Naive B cell (primary cell): ENCODE measurements around the gene PEAR1. TPM values are rescaled to one million over a fixed set of nuclear protein-coding genes. Genes with fewer than 3 reads are reported as not detected.
A peak's percentile ranks its signal among the peaks of the same experiment; 100 is the strongest.

Source experiments
- ATAC-seq, 2 donors: fragments of 150-1000 bp; cut with Tn5 transposase; 2 replicates each; pipeline ENCODE4 v1.10.0; 2021; ENCODE audit warnings: low read depth in 2 of 2, mild to moderate bottlenecking in 2 of 2, moderate library complexity in 2 of 2
- DNase-seq: peaks from one replicate; pipeline ENCODE4 v3.0.0; 2022
- H3K27ac Mint-ChIP-seq, 6 donors: one replicate each; pipeline ENCODE4 v1.8.0; 2020 to 2022; ENCODE audit warnings: mild to moderate bottlenecking in 6 of 6, mixed read lengths in 6 of 6, moderate library complexity in 5 of 6, inconsistent platforms in 2 of 6
- H3K27me3 Mint-ChIP-seq, 3 donors: one replicate each; pipeline ENCODE4 v1.8.0; 2021 to 2022; ENCODE audit warnings: mixed read lengths in 3 of 3, mild to moderate bottlenecking in 1 of 3
- H3K36me3 Mint-ChIP-seq, 2 donors: one replicate each; pipeline ENCODE4 v1.8.0; 2020 to 2022; ENCODE audit warnings: mixed read lengths in 2 of 2, inconsistent platforms in 1 of 2, mild to moderate bottlenecking in 1 of 2
- H3K4me1 Mint-ChIP-seq, 3 donors: one replicate each; pipeline ENCODE4 v1.8.0; 2020 to 2022; ENCODE audit warnings: mixed read lengths in 3 of 3, inconsistent platforms in 1 of 3, mild to moderate bottlenecking in 1 of 3, moderate library complexity in 1 of 3
- H3K4me3 Mint-ChIP-seq, 8 donors: one replicate each; pipeline ENCODE4 v1.8.0; 2020 to 2022; ENCODE audit warnings: mild to moderate bottlenecking in 8 of 8, mixed read lengths in 8 of 8, moderate library complexity in 8 of 8, inconsistent platforms in 2 of 8
- H3K9me3 Mint-ChIP-seq, 7 donors: one replicate each; pipeline ENCODE4 v1.8.0; 2020 to 2022; ENCODE audit warnings: mixed read lengths in 7 of 7, mild to moderate bottlenecking in 5 of 7, inconsistent platforms in 2 of 7, moderate library complexity in 1 of 7
- polyA plus RNA-seq, 6 donors: library from polyadenylated mRNA; unstranded; fragments of 300-500 nt; fragmentation: Illumina TruSeq; gene quantifications; one replicate each; pipeline ENCODE4 v1.2.3, GENCODE V29; 2021; ENCODE audit warnings: low read depth in 6 of 6

Gene PEAR1
- polyA plus RNA-seq, 6 donors from 2014 or later = 0.11 to 0.85 (median 0.27) TPM; not detected in 3

GRCh38 chr1:156912310-156912709, 18.8 kb downstream of the PEAR1 start:
- H3K9me3 Mint-ChIP-seq = peaks cover 0 to 3% (median 0%) of the 10 kb centered on the region in 7 donors
- H3K36me3 Mint-ChIP-seq = no peaks in the 10 kb centered on the region
- peaks cover 20 to 57% (median 50%) of the 10 kb centered on the region in 3 donors for H3K27me3 Mint-ChIP-seq
- H3K4me1 Mint-ChIP-seq = peaks cover 0 to 5% (median 0%) of the 10 kb centered on the region in 3 donors
- ATAC-seq (no peak), DNase-seq (no peak)
- H3K27ac Mint-ChIP-seq = no peak overlapping the region
- H3K4me3 Mint-ChIP-seq = no peak overlapping the region

DNA sequence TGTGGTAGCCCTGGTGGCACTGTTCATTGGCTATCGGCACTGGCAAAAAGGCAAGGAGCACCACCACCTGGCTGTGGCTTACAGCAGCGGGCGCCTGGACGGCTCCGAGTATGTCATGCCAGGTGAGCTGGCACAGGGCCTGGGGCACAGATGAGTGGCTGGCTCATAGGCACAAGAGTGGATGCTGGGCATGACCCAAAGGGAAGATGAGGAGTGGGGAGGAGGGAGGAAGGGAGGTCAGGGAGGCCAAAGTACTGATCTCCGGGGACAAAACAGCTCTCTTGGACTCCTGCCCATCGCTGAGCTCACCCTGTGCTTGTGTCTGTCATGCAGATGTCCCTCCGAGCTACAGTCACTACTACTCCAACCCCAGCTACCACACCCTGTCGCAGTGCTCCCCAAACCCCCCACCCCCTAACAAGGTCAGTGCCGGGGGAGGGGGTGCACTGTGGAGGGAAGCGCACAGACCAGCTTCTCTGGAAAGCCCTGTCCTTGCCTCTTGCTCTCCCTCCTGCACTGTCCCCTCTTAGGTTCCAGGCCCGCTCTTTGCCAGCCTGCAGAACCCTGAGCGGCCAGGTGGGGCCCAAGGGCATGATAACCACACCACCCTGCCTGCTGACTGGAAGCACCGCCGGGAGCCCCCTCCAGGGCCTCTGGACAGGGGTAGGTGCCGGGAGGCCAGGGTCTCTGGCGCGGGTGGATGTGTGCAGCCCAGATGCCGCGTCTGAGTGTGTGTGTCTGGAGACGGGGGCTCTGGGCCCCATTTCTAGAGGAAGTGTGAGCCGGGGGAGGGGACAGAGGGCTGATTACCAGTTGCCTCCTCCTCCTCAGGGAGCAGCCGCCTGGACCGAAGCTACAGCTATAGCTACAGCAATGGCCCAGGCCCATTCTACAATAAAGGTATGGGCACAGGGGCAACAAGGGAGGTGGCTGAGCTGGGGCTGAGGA, 19.6 kb downstream of the PEAR1 start:
- ATAC-seq (no peak), DNase-seq (no peak)
- no peak overlapping the region for H3K27ac Mint-ChIP-seq
- peaks cover 0 to 4% (median 0%) of the 10 kb centered on the region in 7 donors for H3K9me3 Mint-ChIP-seq
- peaks cover 23 to 61% (median 47%) of the 10 kb centered on the region in 3 donors for H3K27me3 Mint-ChIP-seq
- H3K36me3 Mint-ChIP-seq = no peaks in the 10 kb centered on the region
- H3K4me1 Mint-ChIP-seq = peaks cover 0 to 5% (median 0%) of the 10 kb centered on the region in 3 donors
- H3K4me3 Mint-ChIP-seq = no peak overlapping the region

GRCh38 chr1:156913809-156914387, 20.4 kb downstream of the PEAR1 start:
- Mint-ChIP-seq H3K27me3 (peaks cover 26 to 63% (median 53%) of the 10 kb centered on the region in 3 donors), H3K9me3 (peaks cover 0 to 4% (median 0%) of the 10 kb centered on the region in 7 donors), H3K36me3 (no peaks in the 10 kb centered on the region), H3K27ac (no peak overlapping the region), H3K4me3 (peak overlapping the region in 2 of 8 donors; percentile 22 to 47), H3K4me1 (peaks cover 0 to 5% (median 0%) of the 10 kb centered on the region in 3 donors)
- ATAC-seq = no peak
- DNase-seq = no peak

- H3K27me3 Mint-ChIP-seq = peaks cover 26 to 68% (median 56%) of the 10 kb centered on the region in 3 donors
- ATAC-seq (no peak), DNase-seq (no peak)
- peaks cover 0 to 5% (median 0%) of the 10 kb centered on the region in 3 donors for H3K4me1 Mint-ChIP-seq
- H3K9me3 Mint-ChIP-seq = peaks cover 0 to 4% (median 0%) of the 10 kb centered on the region in 7 donors
- no peaks in the 10 kb centered on the region for H3K36me3 Mint-ChIP-seq
- no peak overlapping the region for H3K4me3 Mint-ChIP-seq
- no peak overlapping the region for H3K27ac Mint-ChIP-seq
Observed at GRCh38 chr1:156914440-156914856, 20.9 kb downstream of the PEAR1 start.

- ATAC-seq = peak; percentile 27 to 34
- peak within 1 kb of the TSS in 1 of 8 donors; percentile 59 for H3K4me3 Mint-ChIP-seq
Observed at GRCh38 chr1:156920233-156921052, 26.9 kb downstream of the PEAR1 start, which contains the start of gene LRRC71. Gene LRRC71 (plus strand): TSS chr1:156920632. CDS start chr1:156920804, 172 bp downstream.

GRCh38 chr1:156921053-156921529, 27.6 kb downstream of the PEAR1 start:
- H3K36me3 Mint-ChIP-seq = peaks cover 0 to 4% of the 10 kb centered on the region in 2 donors
- DNase-seq = no peak
- no peak for ATAC-seq
- peaks cover 0 to 5% (median 0%) of the 10 kb centered on the region in 7 donors for H3K9me3 Mint-ChIP-seq
- peaks cover 60 to 92% (median 66%) of the 10 kb centered on the region in 3 donors for H3K27me3 Mint-ChIP-seq
- peaks cover 5 to 19% (median 6%) of the 10 kb centered on the region in 3 donors for H3K4me1 Mint-ChIP-seq
- peak overlapping the region in 2 of 6 donors; percentile 51 to 94 for H3K27ac Mint-ChIP-seq
- no peak overlapping the region for H3K4me3 Mint-ChIP-seq

More at GRCh38 chr1:156920233-156921052, 26.9 kb downstream of the PEAR1 start, which contains the start of gene LRRC71:
- H3K9me3 Mint-ChIP-seq = peaks cover 0 to 5% (median 0%) of the 10 kb centered on the region in 7 donors
- peak within 1 kb of the TSS in 2 of 6 donors; percentile 51 to 94 for H3K27ac Mint-ChIP-seq
- H3K36me3 Mint-ChIP-seq = peaks cover 0 to under 1% of the 10 kb centered on the region in 2 donors
- peaks cover 53 to 92% (median 66%) of the 10 kb centered on the region in 3 donors for H3K27me3 Mint-ChIP-seq
- no peak for DNase-seq
- peaks cover 5 to 18% (median 6%) of the 10 kb centered on the region in 3 donors for H3K4me1 Mint-ChIP-seq

GRCh38 chr1:156922986-156923669, 29.6 kb downstream of the PEAR1 start:
- no peak for ATAC-seq
- Mint-ChIP-seq H3K27me3 (peaks cover 58 to 93% (median 75%) of the 10 kb centered on the region in 3 donors), H3K4me1 (peaks cover 9 to 26% (median 16%) of the 10 kb centered on the region in 3 donors), H3K4me3 (peak overlapping the region in 5 of 8 donors; percentile 13 to 50 (median 34)), H3K27ac (no peak overlapping the region), H3K9me3 (peaks cover 0 to 2% (median 0%) of the 10 kb centered on the region in 7 donors), H3K36me3 (peaks cover 0 to 4% of the 10 kb centered on the region in 2 donors)
- DNase-seq = no peak

GRCh38 chr1:156923670-156924477, 30.4 kb downstream of the PEAR1 start:
- no peak for DNase-seq
- H3K9me3 Mint-ChIP-seq = peaks cover 0 to 2% (median 0%) of the 10 kb centered on the region in 7 donors
- no peak overlapping the region for H3K27ac Mint-ChIP-seq
- H3K4me1 Mint-ChIP-seq = peaks cover 12 to 33% (median 21%) of the 10 kb centered on the region in 3 donors
- H3K36me3 Mint-ChIP-seq = peaks cover 0 to 4% of the 10 kb centered on the region in 2 donors
- ATAC-seq = peak in 1 of 2 donors; percentile 11
- H3K27me3 Mint-ChIP-seq = peaks cover 57 to 95% (median 76%) of the 10 kb centered on the region in 3 donors
- H3K4me3 Mint-ChIP-seq = peak overlapping the region in 2 of 8 donors; percentile 34 to 66

DNA sequence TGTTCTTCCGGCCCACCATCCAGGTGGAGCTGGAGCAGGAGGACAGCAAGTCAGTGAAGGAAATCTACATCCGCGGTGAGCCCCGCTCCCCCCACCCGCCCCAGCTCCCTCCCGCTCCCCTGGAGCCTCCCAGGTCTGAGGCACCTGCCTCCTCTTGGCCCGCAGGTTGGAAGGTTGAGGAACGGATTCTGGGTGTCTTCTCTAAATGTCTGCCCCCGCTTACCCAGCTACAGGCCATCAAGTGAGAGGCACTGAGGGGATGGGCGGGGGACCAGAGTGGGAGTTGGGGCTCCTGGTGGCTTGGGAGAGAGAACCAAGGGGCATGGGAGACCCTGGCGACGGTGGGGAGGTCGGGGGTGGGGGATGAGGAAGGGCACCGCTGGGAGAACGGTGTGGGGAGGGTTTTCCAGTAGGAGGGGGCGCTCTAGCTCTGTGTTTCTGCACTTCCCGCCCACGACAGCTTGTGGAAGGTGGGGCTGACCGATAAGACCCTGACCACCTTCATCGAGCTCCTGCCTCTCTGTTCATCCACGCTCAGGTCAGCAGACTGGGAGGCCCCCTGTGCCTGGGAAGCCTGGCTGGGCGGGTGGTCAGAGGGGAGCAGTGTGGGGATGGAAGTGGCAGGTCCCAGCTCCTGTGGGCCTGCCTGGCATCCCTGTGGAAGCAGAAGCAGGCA, 31.1 kb downstream of the PEAR1 start:
- no peak overlapping the region for H3K27ac Mint-ChIP-seq
- DNase-seq (no peak), ATAC-seq (no peak)
- H3K36me3 Mint-ChIP-seq = peaks cover 0 to 4% of the 10 kb centered on the region in 2 donors
- H3K4me1 Mint-ChIP-seq = peaks cover 12 to 34% (median 21%) of the 10 kb centered on the region in 3 donors
- H3K4me3 Mint-ChIP-seq = peak overlapping the region in 3 of 8 donors; percentile 33 to 47 (median 34)
- peaks cover 59 to 96% (median 81%) of the 10 kb centered on the region in 3 donors for H3K27me3 Mint-ChIP-seq
- peaks cover 0 to 2% (median 0%) of the 10 kb centered on the region in 7 donors for H3K9me3 Mint-ChIP-seq

DNA sequence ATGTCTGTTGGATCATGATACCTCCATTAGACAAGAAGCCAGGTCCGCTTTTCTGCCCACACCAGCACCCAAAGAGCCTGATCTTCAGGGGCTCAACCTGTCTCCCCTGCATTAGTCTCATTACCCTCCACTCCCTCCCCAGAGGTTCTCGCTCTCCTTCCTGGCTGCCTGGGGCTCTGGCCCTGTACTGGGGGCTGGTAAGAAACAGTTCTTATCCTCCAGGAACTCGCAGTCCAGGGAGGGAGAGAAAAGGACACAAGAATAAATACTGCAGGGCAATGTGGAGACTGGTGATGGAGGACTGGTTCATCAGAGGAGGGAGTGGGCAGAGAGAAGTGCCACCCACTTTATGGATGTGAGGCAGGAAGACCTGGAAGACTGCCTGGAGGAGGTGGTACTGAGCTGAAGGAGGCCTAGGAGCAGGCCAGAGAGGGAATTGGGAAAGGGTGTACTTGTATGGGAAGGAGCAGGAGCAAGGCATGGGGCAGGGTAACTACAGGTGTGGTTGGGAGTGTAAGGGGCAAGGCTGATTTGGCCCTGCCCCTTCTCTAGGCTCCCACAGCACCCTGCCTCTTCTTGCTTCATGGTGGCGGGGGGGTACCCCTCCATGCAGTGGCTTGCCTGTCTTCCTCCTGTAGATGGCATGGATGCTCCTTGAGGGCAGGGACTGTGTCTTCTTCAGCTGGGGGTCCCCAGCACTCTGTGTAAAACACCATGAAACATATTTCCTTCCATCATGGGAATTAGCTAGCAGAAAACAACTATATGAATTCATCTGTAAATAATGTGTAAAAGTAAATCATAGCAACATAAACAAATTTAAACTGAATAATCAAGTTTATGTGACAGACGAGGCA, 31.9 kb downstream of the PEAR1 start:
- H3K4me1 Mint-ChIP-seq = peaks cover 12 to 32% (median 21%) of the 10 kb centered on the region in 3 donors
- DNase-seq (no peak), ATAC-seq (no peak)
- peaks cover 0 to 2% (median 0%) of the 10 kb centered on the region in 7 donors for H3K9me3 Mint-ChIP-seq
- no peak overlapping the region for H3K4me3 Mint-ChIP-seq
- H3K27me3 Mint-ChIP-seq = peaks cover 59 to 98% (median 89%) of the 10 kb centered on the region in 3 donors
- peaks cover 0 to 4% of the 10 kb centered on the region in 2 donors for H3K36me3 Mint-ChIP-seq
- no peak overlapping the region for H3K27ac Mint-ChIP-seq
